ENCODE measurements around the gene FABP7. TPM values are rescaled to one million over a fixed set of nuclear protein-coding genes. Genes with fewer than 3 reads are reported as not detected.

Gene FABP7
- total and polyA plus RNA-seq, 2 of the 13 experiments (the other 11 are each of a cell fraction or from before 2014, with no cell fraction given) = not detected

DNA sequence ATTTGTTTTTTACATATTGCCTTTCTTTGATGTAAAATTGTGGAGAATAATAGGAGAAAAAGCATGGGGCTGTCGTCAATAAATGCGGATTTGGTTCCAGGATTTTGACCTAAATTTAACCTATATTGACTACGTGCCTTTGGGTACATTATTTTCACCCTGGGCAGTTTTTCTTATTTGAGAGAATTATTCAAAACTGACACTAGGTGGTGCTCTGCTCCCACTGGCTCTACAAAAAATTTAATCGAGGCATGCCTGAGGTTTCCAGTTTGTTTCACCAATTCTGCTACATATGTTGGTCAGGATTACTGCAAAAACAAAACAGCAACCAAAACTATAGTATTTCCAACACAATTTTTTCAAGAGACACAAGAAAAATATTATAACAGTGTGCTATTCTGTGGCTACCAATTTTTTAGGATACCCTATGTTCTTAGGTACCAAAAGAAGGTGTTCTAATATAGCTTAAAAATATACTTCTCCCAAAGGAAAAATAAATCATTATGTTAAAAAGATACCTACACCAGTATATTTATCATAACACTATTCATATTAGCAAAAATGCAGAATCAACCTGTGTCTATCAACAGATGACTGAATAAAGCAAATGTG is 48.6 kb upstream of the FABP7 start:
- peak; percentile 41 for DNase-seq (ENCODE audit: low spot score)
- no peaks in the 10 kb centered on the region for H3K79me2 ChIP-seq (ENCODE audit: insufficient read depth, low read length)
- intact Hi-C loops (cut with micrococcal nuclease; ENCODE audit: unreplicated experiment) (loop anchor here (1.0 to 5.0 kb wide), 4 partner anchors 40 to 651 kb away; no protein-coding TSS in a partner anchor), in situ Hi-C loops (cut with HindIII; ENCODE audit: extremely low pct_ligation_motif_present, low pct_unique_long_range_greater_than_20kb) (loop anchor here (25.0 kb wide), 1 partner anchor 581 kb away; no protein-coding TSS in a partner anchor)
- CTCF ChIA-PET (ENCODE audit: low intra/inter-chr PET ratio, low total read pairs) = interaction anchor here (1.1 to 4.9 kb wide), 4 partner anchors 40 to 586 kb away, joined by 3 to 119 read pairs (median 3); no protein-coding TSS in a partner anchor
- peak; percentile 71 for ATAC-seq
- H4K20me1 ChIP-seq (ENCODE audit: insufficient read depth, low read length) = no peaks in the 10 kb centered on the region
- H3K27ac ChIP-seq (ENCODE audit: extremely low read length, insufficient read depth, low read length) = no peak overlapping the region
- POLR2A ChIA-PET = no interaction called here
- no peak overlapping the region for H3K4me2 ChIP-seq (ENCODE audit: low read depth, low read length)
- peak; percentile 46 for FAIRE-seq
- no peak overlapping the region for H2AFZ ChIP-seq (ENCODE audit: low read length)
- no peaks in the 10 kb centered on the region for H3K4me1 ChIP-seq (ENCODE audit: insufficient read depth, low read length)
- H3K4me3 ChIP-seq (replicated peaks in 1 of 3; ENCODE audit: insufficient read depth in 1 of 3, low read depth in 2 of 3, low read length in 3 of 3) = no peak overlapping the region
- TF ChIP-seq SMC3 (IDR thresholded peaks at IDR 0.05; ENCODE audit: low read length) (peak; percentile 88), RAD21 (CRISPR knock-in tag; IDR thresholded peaks at IDR 0.05) (peak; percentile 84), STAG1 (CRISPR knock-in tag; IDR thresholded peaks at IDR 0.05) (peak; percentile 97), ZNF317 (CRISPR knock-in tag; IDR thresholded peaks at IDR 0.05) (no peak)
- TF ChIP-seq, protein P1, sequence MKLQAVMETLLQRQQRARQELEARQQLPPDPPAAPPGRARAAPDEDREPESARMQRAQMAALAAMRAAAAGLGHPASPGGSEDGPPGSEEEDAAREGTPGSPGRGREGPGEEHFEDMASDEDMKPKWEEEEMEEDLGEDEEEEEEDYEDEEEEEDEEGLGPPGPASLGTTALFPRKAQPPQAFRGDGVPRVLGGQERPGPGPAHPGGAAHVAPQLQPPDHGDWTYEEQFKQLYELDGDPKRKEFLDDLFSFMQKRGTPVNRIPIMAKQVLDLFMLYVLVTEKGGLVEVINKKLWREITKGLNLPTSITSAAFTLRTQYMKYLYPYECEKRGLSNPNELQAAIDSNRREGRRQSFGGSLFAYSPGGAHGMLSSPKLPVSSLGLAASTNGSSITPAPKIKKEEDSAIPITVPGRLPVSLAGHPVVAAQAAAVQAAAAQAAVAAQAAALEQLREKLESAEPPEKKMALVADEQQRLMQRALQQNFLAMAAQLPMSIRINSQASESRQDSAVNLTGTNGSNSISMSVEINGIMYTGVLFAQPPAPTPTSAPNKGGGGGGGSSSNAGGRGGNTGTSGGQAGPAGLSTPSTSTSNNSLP (IDR thresholded peaks at IDR 0.05; ENCODE audit: low read depth, low read length) = peak; percentile 72; the same call in 1 of the 2 replicates
- TF ChIP-seq, protein P2, sequence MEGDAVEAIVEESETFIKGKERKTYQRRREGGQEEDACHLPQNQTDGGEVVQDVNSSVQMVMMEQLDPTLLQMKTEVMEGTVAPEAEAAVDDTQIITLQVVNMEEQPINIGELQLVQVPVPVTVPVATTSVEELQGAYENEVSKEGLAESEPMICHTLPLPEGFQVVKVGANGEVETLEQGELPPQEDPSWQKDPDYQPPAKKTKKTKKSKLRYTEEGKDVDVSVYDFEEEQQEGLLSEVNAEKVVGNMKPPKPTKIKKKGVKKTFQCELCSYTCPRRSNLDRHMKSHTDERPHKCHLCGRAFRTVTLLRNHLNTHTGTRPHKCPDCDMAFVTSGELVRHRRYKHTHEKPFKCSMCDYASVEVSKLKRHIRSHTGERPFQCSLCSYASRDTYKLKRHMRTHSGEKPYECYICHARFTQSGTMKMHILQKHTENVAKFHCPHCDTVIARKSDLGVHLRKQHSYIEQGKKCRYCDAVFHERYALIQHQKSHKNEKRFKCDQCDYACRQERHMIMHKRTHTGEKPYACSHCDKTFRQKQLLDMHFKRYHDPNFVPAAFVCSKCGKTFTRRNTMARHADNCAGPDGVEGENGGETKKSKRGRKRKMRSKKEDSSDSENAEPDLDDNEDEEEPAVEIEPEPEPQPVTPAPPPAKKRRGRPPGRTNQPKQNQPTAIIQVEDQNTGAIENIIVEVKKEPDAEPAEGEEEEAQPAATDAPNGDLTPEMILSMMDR (CRISPR knock-in tag; IDR thresholded peaks at IDR 0.05) = peak; percentile 78
- TF ChIP-seq, protein P3, sequence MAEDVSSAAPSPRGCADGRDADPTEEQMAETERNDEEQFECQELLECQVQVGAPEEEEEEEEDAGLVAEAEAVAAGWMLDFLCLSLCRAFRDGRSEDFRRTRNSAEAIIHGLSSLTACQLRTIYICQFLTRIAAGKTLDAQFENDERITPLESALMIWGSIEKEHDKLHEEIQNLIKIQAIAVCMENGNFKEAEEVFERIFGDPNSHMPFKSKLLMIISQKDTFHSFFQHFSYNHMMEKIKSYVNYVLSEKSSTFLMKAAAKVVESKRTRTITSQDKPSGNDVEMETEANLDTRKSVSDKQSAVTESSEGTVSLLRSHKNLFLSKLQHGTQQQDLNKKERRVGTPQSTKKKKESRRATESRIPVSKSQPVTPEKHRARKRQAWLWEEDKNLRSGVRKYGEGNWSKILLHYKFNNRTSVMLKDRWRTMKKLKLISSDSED (CRISPR knock-in tag; IDR thresholded peaks at IDR 0.05) = no peak
- no TSS peak for BruUV-seq (replicated peaks)
- WGBS (ENCODE audit: low lambda C conversion rate) = 2% methylated on average over 4 of the region's 4 CpGs
- H3K27me3 ChIP-seq (ENCODE audit: control insufficient read depth in 1 of 2, insufficient read depth in 2 of 2, low read length in 2 of 2) = peaks cover 0 to 11% of the 10 kb centered on the region in 2 experiments; a peak in 2 of 5 replicates
- no peaks in the 10 kb centered on the region for H3K36me3 ChIP-seq (replicated peaks in 1 of 2; ENCODE audit: control insufficient read depth in 1 of 2, insufficient read depth in 2 of 2, low read length in 2 of 2)
- H3K9ac ChIP-seq (ENCODE audit: insufficient read depth, low read depth, low read length) = no peak overlapping the region
- H3K9me3 ChIP-seq (ENCODE audit: low read length) = no peaks in the 10 kb centered on the region
